HEK293 (cell line): Measurements from ENCODE around the gene BORCS5.

ENCODE experiments used
- FEZF1 ChIP-seq: fragments of 450-650 bp; formaldehyde crosslinking; IDR thresholded peaks from 2 replicates; pipeline ENCODE4 v1.5.1; 2016; ENCODE audit warnings: missing biosample characterization, missing genetic modification characterization
- OVOL3 ChIP-seq: fragments of 450-650 bp; formaldehyde crosslinking; IDR thresholded peaks from 2 replicates; pipeline ENCODE4 v1.5.1; 2016; ENCODE audit warnings: missing biosample characterization, missing genetic modification characterization
- TCF7L2 ChIP-seq: IDR thresholded peaks from 2 replicates; pipeline ENCODE4 v1.6.1; 2011; ENCODE audit warnings: low read depth, mild to moderate bottlenecking, inconsistent platforms, low read length, moderate library complexity, borderline replicate concordance
- TRIM28 ChIP-seq: IDR thresholded peaks from 2 replicates; pipeline ENCODE4 v1.6.1; 2011; ENCODE audit warnings: low read length, control low read depth, borderline replicate concordance
- ZBTB1 ChIP-seq: fragments of 450-650 bp; formaldehyde crosslinking; IDR thresholded peaks from 2 replicates; pipeline ENCODE4 v1.5.1; 2016; ENCODE audit warnings: missing biosample characterization, missing genetic modification characterization
- ZIC2 ChIP-seq: fragments of 450-650 bp; formaldehyde crosslinking; IDR thresholded peaks from 2 replicates; pipeline ENCODE4 v1.5.1; 2016; ENCODE audit warnings: missing biosample characterization, missing genetic modification characterization
- ZNF2 ChIP-seq: fragments of 450-650 bp; formaldehyde crosslinking; IDR thresholded peaks from 2 replicates; pipeline ENCODE4 v1.5.1; 2016; ENCODE audit warnings: missing biosample characterization, missing genetic modification characterization
- ZNF221 ChIP-seq: fragments of 450-650 bp; formaldehyde crosslinking; IDR thresholded peaks from 2 replicates; pipeline ENCODE4 v1.5.1; 2017; ENCODE audit warnings: missing biosample characterization, missing genetic modification characterization, borderline replicate concordance
- ZNF24 ChIP-seq: fragments of 450-650 bp; formaldehyde crosslinking; IDR thresholded peaks from 2 replicates; pipeline ENCODE4 v1.5.1; 2016; ENCODE audit warnings: missing biosample characterization, missing genetic modification characterization
- ZNF280C ChIP-seq: fragments of 450-650 bp; formaldehyde crosslinking; IDR thresholded peaks from 2 replicates; pipeline ENCODE4 v1.5.1; 2016; ENCODE audit warnings: missing biosample characterization, missing genetic modification characterization
- ZNF362 ChIP-seq: fragments of 450-650 bp; formaldehyde crosslinking; IDR thresholded peaks from 2 replicates; pipeline ENCODE4 v1.5.1; 2016; ENCODE audit warnings: missing biosample characterization, missing genetic modification characterization
- ZNF366 ChIP-seq: fragments of 450-650 bp; formaldehyde crosslinking; conservative IDR thresholded peaks from 2 replicates; pipeline ENCODE4 v1.5.1; 2016; ENCODE audit warnings: missing biosample characterization, missing genetic modification characterization
- ZNF398 ChIP-seq: fragments of 450-650 bp; formaldehyde crosslinking; IDR thresholded peaks from 2 replicates; pipeline ENCODE4 v1.5.1; 2017; ENCODE audit warnings: missing biosample characterization, missing genetic modification characterization
- ZNF426 ChIP-seq: fragments of 450-650 bp; formaldehyde crosslinking; IDR thresholded peaks from 2 replicates; pipeline ENCODE4 v1.5.1; 2017; ENCODE audit warnings: missing biosample characterization, missing genetic modification characterization, mild to moderate bottlenecking, inconsistent platforms, moderate library complexity
- ZNF510 ChIP-seq: fragments of 450-650 bp; formaldehyde crosslinking; IDR thresholded peaks from 2 replicates; pipeline ENCODE4 v1.5.1; 2018; ENCODE audit warnings: mild to moderate bottlenecking, missing genetic modification characterization, missing biosample characterization; ENCODE audit not compliant: insufficient replicate concordance
- ZNF518A ChIP-seq: fragments of 450-650 bp; formaldehyde crosslinking; conservative IDR thresholded peaks from 2 replicates; pipeline ENCODE4 v1.5.1; 2016; ENCODE audit warnings: low read depth, missing biosample characterization, missing genetic modification characterization
- ZNF580 ChIP-seq: fragments of 450-650 bp; formaldehyde crosslinking; IDR thresholded peaks from 2 replicates; pipeline ENCODE4 v1.5.1; 2016; ENCODE audit warnings: missing biosample characterization, missing genetic modification characterization
- ZNF610 ChIP-seq: fragments of 450-650 bp; formaldehyde crosslinking; IDR thresholded peaks from 2 replicates; pipeline ENCODE4 v1.5.1; 2016; ENCODE audit warnings: missing biosample characterization, missing genetic modification characterization, borderline replicate concordance
- ZNF621 ChIP-seq: fragments of 450-650 bp; formaldehyde crosslinking; IDR thresholded peaks from 2 replicates; pipeline ENCODE4 v1.5.1; 2017; ENCODE audit warnings: missing biosample characterization, missing genetic modification characterization
- ZNF654 ChIP-seq: fragments of 450-650 bp; formaldehyde crosslinking; IDR thresholded peaks from 2 replicates; pipeline ENCODE4 v1.5.1; 2016; ENCODE audit warnings: low read depth, missing biosample characterization, missing genetic modification characterization
- ZSCAN18 ChIP-seq: fragments of 450-650 bp; formaldehyde crosslinking; IDR thresholded peaks from 2 replicates; pipeline ENCODE4 v1.5.1; 2016; ENCODE audit warnings: missing biosample characterization, missing genetic modification characterization
- ZXDB ChIP-seq: fragments of 450-650 bp; formaldehyde crosslinking; IDR thresholded peaks from 2 replicates; pipeline ENCODE4 v1.5.1; 2016; ENCODE audit warnings: missing biosample characterization, missing genetic modification characterization

Gene BORCS5

GRCh38 chr12:12403264-12404248 lies 46.7 kb downstream of the BORCS5 start (continued):
- TF ChIP-seq ZNF2 (tag by site-specific recombination), result peak; percentile 39; the same call in 1 of the 2 replicates
- TF ChIP-seq ZNF510 (tag by site-specific recombination), result no peak
- TF ChIP-seq TRIM28, result peak; percentile 48; the same call in 1 of the 2 replicates
- TF ChIP-seq ZNF398, result peak; percentile 40; the same call in 1 of the 2 replicates
- TF ChIP-seq ZNF518A, result peak; percentile 41
- TF ChIP-seq ZNF366 (tag by site-specific recombination), result peak; percentile 73
- no peak for TF ChIP-seq ZNF362
- TF ChIP-seq ZNF580 (tag by site-specific recombination), result 0 out of 2 replicates have a peak, but pooled peaks have one; percentile 32
- TF ChIP-seq ZNF426 (tag by site-specific recombination), result no peak
- TF ChIP-seq ZSCAN18 (tag by site-specific recombination), result no peak
- peak; percentile 90 for TF ChIP-seq ZXDB
- TF ChIP-seq FEZF1 (tag by site-specific recombination), result peak; percentile 84
- peak; percentile 53; the same call in 1 of the 2 replicates for TF ChIP-seq ZNF221 (tag by site-specific recombination)
- TF ChIP-seq TCF7L2, result peak; percentile 88; the same call in 1 of the 2 replicates
- TF ChIP-seq ZNF280C (tag by site-specific recombination), result no peak
- TF ChIP-seq ZNF654 (tag by site-specific recombination), result 0 out of 2 replicates have a peak, but pooled peaks have one; percentile 7
- TF ChIP-seq ZNF610, result no peak
- peak; percentile 39; the same call in 1 of the 2 replicates for TF ChIP-seq OVOL3
- TF ChIP-seq ZBTB1, result no peak
- peak; percentile 50 for TF ChIP-seq ZIC2 (tag by site-specific recombination)
- TF ChIP-seq ZNF621 (tag by site-specific recombination), result no peak
- TF ChIP-seq ZNF24 (tag by site-specific recombination), result 0 out of 2 replicates have a peak, but pooled peaks have one; percentile 79
